ENCODE results near the gene PIP5KL1. TPM values are rescaled to one million over a fixed set of nuclear protein-coding genes. Genes with fewer than 3 reads are reported as not detected.

Gene PIP5KL1
- not detected for total RNA-seq

GRCh38 chr9:127930231-127931091 is at the start of gene PIP5KL1:
Gene PIP5KL1, minus strand, starts transcription at chr9:127930777. Its CDS starts 25 bp downstream, at chr9:127930752.
- peak; percentile 89 for DNase-seq

GRCh38 chr9:127980060-127980705 is 49.6 kb upstream of the PIP5KL1 start:
- no peak for DNase-seq

- DNase-seq: peak; percentile 51
Observed at GRCh38 chr9:127979333-127980059, 48.9 kb upstream of the PIP5KL1 start.

GRCh38 chr9:127979015-127979332 is 48.4 kb upstream of the PIP5KL1 start:
- no peak for DNase-seq

- no peak for DNase-seq
Observed at GRCh38 chr9:127977884-127978647, 47.5 kb upstream of the PIP5KL1 start.

- no peak for DNase-seq
Observed at GRCh38 chr9:127977009-127977883, 46.7 kb upstream of the PIP5KL1 start.

- DNase-seq: no peak
Observed at GRCh38 chr9:127976498-127976897, 45.9 kb upstream of the PIP5KL1 start.

GRCh38 chr9:127975376-127976315 is 45.1 kb upstream of the PIP5KL1 start:
- DNase-seq: no peak

- no peak for DNase-seq
Observed at GRCh38 chr9:127974769-127975261, 44.2 kb upstream of the PIP5KL1 start.

GRCh38 chr9:127974001-127974768 is 43.6 kb upstream of the PIP5KL1 start:
- no peak for DNase-seq

- DNase-seq: no peak
Observed at GRCh38 chr9:127973169-127974000, 42.8 kb upstream of the PIP5KL1 start.

GRCh38 chr9:127972236-127972871 is 41.8 kb upstream of the PIP5KL1 start:
- no peak for DNase-seq

- peak; percentile 72 for DNase-seq
Observed at GRCh38 chr9:127971357-127972235, 41.0 kb upstream of the PIP5KL1 start.

GRCh38 chr9:127970401-127971313 is 40.1 kb upstream of the PIP5KL1 start:
- DNase-seq: peak; percentile 46

GRCh38 chr9:127968700-127969383 is 38.3 kb upstream of the PIP5KL1 start:
- peak; percentile 49 for DNase-seq

All from tongue (tissue), 2 donors.